Loucy (cell line): ENCODE results near the gene DBF4B.

Experiments
- H2AFZ ChIP-seq: fragments of 200-600 bp; sonication (generic); 2 replicates; pipeline ENCODE4 v1.6.0; 2016; ENCODE audit warnings: antibody characterized with exemption, mild to moderate bottlenecking, low read length, moderate library complexity
- H3F3A ChIP-seq: fragments of 200-600 bp; 2 replicates; pipeline ENCODE4 v1.6.0; 2016; ENCODE audit warnings: antibody characterized with exemption, low read depth, mild to moderate bottlenecking
- H3K27me3 ChIP-seq: fragments of 200-600 bp; sonication (generic); 2 replicates; pipeline ENCODE4 v1.6.1; 2014; ENCODE audit warnings: low read length, mild to moderate bottlenecking; ENCODE audit not compliant: insufficient read depth, poor library complexity, severe bottlenecking
- H3K36me3 ChIP-seq: fragments of 200-600 bp; sonication (generic); 2 replicates; pipeline ENCODE4 v1.6.1; 2016; ENCODE audit warnings: low read length; ENCODE audit not compliant: insufficient read depth
- H3K4me1 ChIP-seq: fragments of 200-600 bp; sonication (generic); 2 replicates; pipeline ENCODE4 v1.5.1; 2014; ENCODE audit warnings: low read length, mild to moderate bottlenecking; ENCODE audit not compliant: insufficient read depth, poor library complexity, severe bottlenecking
- H3K4me2 ChIP-seq: fragments of 200-600 bp; sonication (generic); 2 replicates; pipeline ENCODE4 v1.6.0; 2014; ENCODE audit warnings: antibody characterized with exemption, low read length, low read depth, mild to moderate bottlenecking; ENCODE audit not compliant: poor library complexity, severe bottlenecking
- H3K4me3 ChIP-seq: fragments of 200-600 bp; sonication (generic); 2 replicates; pipeline ENCODE4 v1.5.1; 2014; ENCODE audit warnings: low read length, mild to moderate bottlenecking, mixed read lengths; ENCODE audit not compliant: poor library complexity, severe bottlenecking
- H3K79me2 ChIP-seq: fragments of 200-600 bp; sonication (generic); 2 replicates; pipeline ENCODE4 v1.6.1; 2014; ENCODE audit warnings: low read length; ENCODE audit not compliant: insufficient read depth
- H3K9ac ChIP-seq: fragments of 200-600 bp; sonication (generic); 2 replicates; pipeline ENCODE4 v1.6.0; 2014; ENCODE audit warnings: mild to moderate bottlenecking, low read depth, low read length, moderate library complexity; ENCODE audit not compliant: poor library complexity, severe bottlenecking
- H3K9me2 ChIP-seq: fragments of 200-600 bp; sonication (generic); replicated peaks from 2 replicates; pipeline ENCODE4 v1.6.1; 2016; ENCODE audit warnings: low read depth, low read length, mixed read lengths
- H3K9me3 ChIP-seq: fragments of 200-600 bp; sonication (generic); 2 replicates; pipeline ENCODE4 v1.6.1; 2014; ENCODE audit warnings: mild to moderate bottlenecking, antibody characterized with exemption, low read length, low read depth; ENCODE audit not compliant: insufficient read depth
- H4K20me1 ChIP-seq: fragments of 200-600 bp; sonication (generic); 2 replicates; pipeline ENCODE4 v1.6.0; 2014; ENCODE audit warnings: antibody characterized with exemption, low read length, mild to moderate bottlenecking; ENCODE audit not compliant: insufficient read depth, poor library complexity, severe bottlenecking
- EZH2phosphoT487 ChIP-seq: fragments of 200-600 bp; IDR thresholded peaks from 2 replicates; pipeline ENCODE4 v1.6.1; 2018; ENCODE audit warnings: antibody characterized with exemption, mild to moderate bottlenecking, moderate library complexity, borderline replicate concordance
- TF ChIP-seq, protein P1 (sequence below): fragments of 200-600 bp; sonication (generic); conservative IDR thresholded peaks from 2 replicates; pipeline ENCODE4 v1.5.1; 2014; ENCODE audit warnings: mild to moderate bottlenecking, antibody characterized with exemption, low read length

Gene DBF4B

DNA sequence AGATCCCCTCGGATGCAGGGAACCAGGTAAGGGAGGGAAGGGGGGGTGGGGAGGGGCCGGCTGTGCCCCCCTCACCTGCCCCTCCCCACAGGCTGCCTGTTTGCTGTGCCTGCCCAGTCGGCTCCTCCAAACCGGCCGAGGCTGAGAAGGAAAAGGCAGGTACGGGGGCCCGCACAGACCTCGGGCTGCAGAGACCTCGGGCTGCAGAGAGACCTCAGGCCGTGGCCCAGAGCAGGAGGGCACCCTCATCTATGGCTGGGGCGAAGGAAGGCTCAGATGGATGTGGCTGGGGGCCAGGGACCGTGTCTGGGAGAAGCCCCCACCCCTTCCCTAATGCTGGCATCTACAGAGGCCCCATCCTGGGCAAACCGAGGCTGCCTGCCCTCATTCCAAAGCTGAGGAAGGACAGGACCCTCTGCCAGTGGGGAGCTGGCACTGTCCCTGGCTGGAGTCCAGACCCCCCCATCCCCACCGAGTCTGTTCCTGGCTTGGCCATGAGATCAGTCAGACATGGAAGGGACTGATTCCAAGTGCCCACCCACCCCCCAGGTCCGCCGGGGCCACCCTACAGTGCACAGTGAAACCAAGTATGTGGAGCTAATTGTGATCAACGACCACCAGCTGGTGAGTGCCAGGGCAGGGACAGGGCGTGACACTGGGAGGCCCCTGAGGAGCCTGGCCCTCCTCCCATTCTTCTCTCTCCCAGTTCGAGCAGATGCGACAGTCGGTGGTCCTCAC is 64.0 kb downstream of the DBF4B start:
- TF ChIP-seq, protein P1, sequence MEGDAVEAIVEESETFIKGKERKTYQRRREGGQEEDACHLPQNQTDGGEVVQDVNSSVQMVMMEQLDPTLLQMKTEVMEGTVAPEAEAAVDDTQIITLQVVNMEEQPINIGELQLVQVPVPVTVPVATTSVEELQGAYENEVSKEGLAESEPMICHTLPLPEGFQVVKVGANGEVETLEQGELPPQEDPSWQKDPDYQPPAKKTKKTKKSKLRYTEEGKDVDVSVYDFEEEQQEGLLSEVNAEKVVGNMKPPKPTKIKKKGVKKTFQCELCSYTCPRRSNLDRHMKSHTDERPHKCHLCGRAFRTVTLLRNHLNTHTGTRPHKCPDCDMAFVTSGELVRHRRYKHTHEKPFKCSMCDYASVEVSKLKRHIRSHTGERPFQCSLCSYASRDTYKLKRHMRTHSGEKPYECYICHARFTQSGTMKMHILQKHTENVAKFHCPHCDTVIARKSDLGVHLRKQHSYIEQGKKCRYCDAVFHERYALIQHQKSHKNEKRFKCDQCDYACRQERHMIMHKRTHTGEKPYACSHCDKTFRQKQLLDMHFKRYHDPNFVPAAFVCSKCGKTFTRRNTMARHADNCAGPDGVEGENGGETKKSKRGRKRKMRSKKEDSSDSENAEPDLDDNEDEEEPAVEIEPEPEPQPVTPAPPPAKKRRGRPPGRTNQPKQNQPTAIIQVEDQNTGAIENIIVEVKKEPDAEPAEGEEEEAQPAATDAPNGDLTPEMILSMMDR = no peak
- no peak for TF ChIP-seq EZH2phosphoT487
- H3F3A ChIP-seq = no peaks in the 10 kb centered on the region
- peaks cover 33% of the 10 kb centered on the region for H3K4me1 ChIP-seq
- H2AFZ ChIP-seq = no peak overlapping the region
- H3K4me3 ChIP-seq = no peak overlapping the region
- H3K4me2 ChIP-seq = no peak overlapping the region
- no peaks in the 10 kb centered on the region for H3K9me2 ChIP-seq
- H3K27me3 ChIP-seq = no peaks in the 10 kb centered on the region
- H3K36me3 ChIP-seq = no peaks in the 10 kb centered on the region
- no peaks in the 10 kb centered on the region for H4K20me1 ChIP-seq
- no peak overlapping the region for H3K9ac ChIP-seq
- H3K9me3 ChIP-seq = no peaks in the 10 kb centered on the region
- H3K79me2 ChIP-seq = no peaks in the 10 kb centered on the region

DNA sequence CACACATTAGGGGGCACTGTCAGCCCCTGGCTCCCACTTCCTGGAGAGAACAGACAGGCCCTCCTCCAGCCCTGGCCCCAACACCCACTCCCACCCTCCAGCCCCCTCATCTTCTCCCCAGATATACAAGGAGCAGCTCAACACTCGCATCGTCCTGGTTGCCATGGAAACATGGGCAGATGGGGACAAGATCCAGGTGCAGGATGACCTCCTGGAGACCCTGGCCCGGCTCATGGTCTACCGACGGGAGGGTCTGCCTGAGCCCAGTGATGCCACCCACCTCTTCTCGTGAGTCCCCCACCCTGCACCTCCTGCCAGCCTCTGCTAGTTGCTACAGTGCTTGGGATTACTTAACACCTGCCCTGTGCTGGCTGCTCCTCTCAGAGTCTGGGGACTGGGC is 64.7 kb downstream of the DBF4B start:
- Histone ChIP-seq H3K9me3 (no peaks in the 10 kb centered on the region), H3K4me3 (no peak overlapping the region), H3K79me2 (no peaks in the 10 kb centered on the region), H4K20me1 (no peaks in the 10 kb centered on the region), H3K4me2 (no peak overlapping the region), H3K27me3 (no peaks in the 10 kb centered on the region), H3K9ac (no peak overlapping the region), H3K36me3 (no peaks in the 10 kb centered on the region), H2AFZ (no peak overlapping the region), H3K9me2 (no peaks in the 10 kb centered on the region), H3K4me1 (peaks cover 26% of the 10 kb centered on the region), H3F3A (no peaks in the 10 kb centered on the region)
- TF ChIP-seq, protein P1 = no peak
- TF ChIP-seq EZH2phosphoT487 = no peak

DNA sequence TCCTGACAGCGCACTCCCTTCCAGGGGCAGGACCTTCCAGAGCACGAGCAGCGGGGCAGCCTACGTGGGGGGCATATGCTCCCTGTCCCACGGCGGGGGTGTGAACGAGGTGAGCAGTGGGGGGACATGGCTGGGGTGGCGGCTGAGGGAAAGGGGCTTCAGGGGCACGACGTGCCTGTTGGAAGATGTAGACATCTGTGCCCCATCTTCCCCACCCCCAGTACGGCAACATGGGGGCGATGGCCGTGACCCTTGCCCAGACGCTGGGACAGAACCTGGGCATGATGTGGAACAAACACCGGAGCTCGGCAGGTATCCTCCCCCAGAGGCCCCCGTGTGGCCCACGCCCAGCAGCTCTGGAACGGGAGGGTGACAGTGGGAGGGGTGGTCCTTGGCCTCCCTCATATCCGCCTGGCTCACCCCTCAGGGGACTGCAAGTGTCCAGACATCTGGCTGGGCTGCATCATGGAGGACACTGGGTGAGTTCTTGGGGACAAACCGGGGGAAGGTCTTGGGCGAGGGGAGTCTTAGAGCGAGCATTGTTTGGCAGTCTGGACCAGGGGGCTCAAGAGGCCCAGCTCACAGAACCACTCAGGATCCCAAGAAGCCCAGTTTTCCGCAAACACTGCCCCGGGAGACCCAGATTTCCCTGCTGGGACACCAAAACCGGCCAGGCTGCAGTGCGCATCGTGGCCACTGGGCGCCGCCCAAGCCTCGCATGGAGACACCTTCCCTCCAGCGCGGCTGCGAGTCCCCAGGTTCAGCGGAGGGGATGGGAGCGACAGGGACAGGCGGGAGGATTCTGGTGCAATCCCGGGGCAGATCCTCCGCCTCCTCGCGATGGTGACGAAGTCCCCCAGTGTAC is 66.0 kb downstream of the DBF4B start:
- Histone ChIP-seq H3K4me3 (peak overlapping the region; percentile 76), H3K27me3 (no peaks in the 10 kb centered on the region), H3K9ac (peak overlapping the region; percentile 61), H3K9me2 (no peaks in the 10 kb centered on the region), H3K79me2 (no peaks in the 10 kb centered on the region), H3K4me1 (peaks cover 12% of the 10 kb centered on the region), H3K9me3 (no peaks in the 10 kb centered on the region), H3K36me3 (no peaks in the 10 kb centered on the region), H4K20me1 (no peaks in the 10 kb centered on the region), H3F3A (no peaks in the 10 kb centered on the region), H2AFZ (peak overlapping the region; percentile 84), H3K4me2 (peak overlapping the region; percentile 98)
- TF ChIP-seq, protein P1 = peak; percentile 92
- no peak for TF ChIP-seq EZH2phosphoT487
